ENCODE results near the gene RUFY4. TPM values are rescaled to one million over a fixed set of nuclear protein-coding genes. Genes with fewer than 3 reads are reported as not detected.

Gene RUFY4
- total and polyA plus RNA-seq, 3 donors from 2014 or later = 0.17 to 0.39 (median 0.37) TPM

- WGBS, 2 donors = 55 to 73% methylated on average over 4 of the region's 4 CpGs
- no peak for TF ChIP-seq POLR2A (IDR thresholded peaks at IDR 0.05)
- no peak for TF ChIP-seq CTCF (IDR thresholded peaks at IDR 0.05)
- H3K4me3 ChIP-seq = no peak overlapping the region
- no peaks in the 10 kb centered on the region for H3K4me1 ChIP-seq
- intact Hi-C loops (cut with DNase I; ENCODE audit: low total_unique reads) = no loop called here
- no peaks in the 10 kb centered on the region for H3K9me3 ChIP-seq
- DNase-seq = no peak
- H3K27me3 ChIP-seq = no peaks in the 10 kb centered on the region
- no peak overlapping the region for H3K27ac ChIP-seq
- no peaks in the 10 kb centered on the region for H3K36me3 ChIP-seq (ENCODE audit: low read depth, missing control alignments)
Measured at GRCh38 chr2:218046238-218046637, 22.8 kb upstream of the RUFY4 start.

DNA sequence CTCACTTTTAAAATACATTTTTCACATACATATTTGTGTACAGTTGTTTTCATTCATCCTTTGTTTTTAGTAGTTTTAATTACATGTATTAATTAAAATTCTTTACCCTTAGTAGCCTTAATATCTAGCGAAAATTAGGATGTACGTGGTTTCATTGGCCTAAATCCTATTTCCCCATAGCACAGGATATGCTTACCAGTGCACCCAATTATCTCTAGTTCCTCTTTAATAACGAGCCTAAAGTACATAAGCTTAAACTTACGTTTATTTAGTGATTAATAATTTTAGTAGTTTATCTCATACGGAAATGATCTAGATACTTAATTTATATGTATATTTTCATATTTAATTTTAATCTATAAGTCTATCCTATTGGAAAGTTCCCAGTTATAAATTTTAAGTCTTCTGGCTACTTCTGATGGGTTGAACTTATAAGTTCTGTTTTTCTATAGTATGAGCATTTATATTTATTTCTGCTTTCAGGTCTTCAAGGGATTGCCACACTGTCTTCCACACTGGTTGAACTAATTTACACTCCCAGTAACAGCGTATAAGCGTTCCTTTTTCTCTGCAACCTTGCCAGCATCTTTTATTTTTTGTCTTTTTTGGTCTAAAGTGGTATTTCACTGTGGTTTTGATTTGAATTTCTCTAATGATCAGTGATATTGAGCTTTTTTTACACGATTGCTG, 21.4 kb upstream of the RUFY4 start:
- H3K27me3 ChIP-seq = no peaks in the 10 kb centered on the region
- H3K27ac ChIP-seq = no peak overlapping the region
- H3K9me3 ChIP-seq = no peaks in the 10 kb centered on the region
- 83% methylated on average over 8 of the region's 8 CpGs for WGBS, 2 donors
- no peak for TF ChIP-seq CTCF (IDR thresholded peaks at IDR 0.05)
- DNase-seq = no peak
- no peak overlapping the region for H3K4me3 ChIP-seq
- intact Hi-C loops (cut with DNase I; ENCODE audit: low total_unique reads) = no loop called here
- H3K4me1 ChIP-seq = no peaks in the 10 kb centered on the region
- no peaks in the 10 kb centered on the region for H3K36me3 ChIP-seq (ENCODE audit: low read depth, missing control alignments)

GRCh38 chr2:218051903-218052302, 17.1 kb upstream of the RUFY4 start:
- H3K4me3 ChIP-seq = no peak overlapping the region
- no peak for TF ChIP-seq POLR2A (IDR thresholded peaks at IDR 0.05)
- no peak for TF ChIP-seq CTCF (IDR thresholded peaks at IDR 0.05)
- H3K9me3 ChIP-seq = no peaks in the 10 kb centered on the region
- H3K4me1 ChIP-seq = no peaks in the 10 kb centered on the region
- no peak for DNase-seq
- no peak overlapping the region for H3K27ac ChIP-seq
- H3K36me3 ChIP-seq (ENCODE audit: low read depth, missing control alignments) = no peaks in the 10 kb centered on the region
- intact Hi-C loops (cut with DNase I; ENCODE audit: low total_unique reads) = no loop called here
- 54 to 61% methylated on average over 3 of the region's 3 CpGs for WGBS, 2 donors
- no peaks in the 10 kb centered on the region for H3K27me3 ChIP-seq

GRCh38 chr2:218059289-218059688, 9.8 kb upstream of the RUFY4 start:
- Histone ChIP-seq H3K4me3 (no peak overlapping the region), H3K4me1 (no peaks in the 10 kb centered on the region), H3K27ac (no peak overlapping the region), H3K9me3 (no peaks in the 10 kb centered on the region), H3K27me3 (no peaks in the 10 kb centered on the region), H3K36me3 (ENCODE audit: low read depth, missing control alignments) (no peaks in the 10 kb centered on the region)
- intact Hi-C loops (cut with DNase I; ENCODE audit: low total_unique reads) = no loop called here
- TF ChIP-seq POLR2A (IDR thresholded peaks at IDR 0.05) = no peak
- no peak for TF ChIP-seq CTCF (IDR thresholded peaks at IDR 0.05)
- no peak for DNase-seq
- WGBS, 2 donors = 86 to 88% methylated on average over 3 of the region's 3 CpGs

DNA sequence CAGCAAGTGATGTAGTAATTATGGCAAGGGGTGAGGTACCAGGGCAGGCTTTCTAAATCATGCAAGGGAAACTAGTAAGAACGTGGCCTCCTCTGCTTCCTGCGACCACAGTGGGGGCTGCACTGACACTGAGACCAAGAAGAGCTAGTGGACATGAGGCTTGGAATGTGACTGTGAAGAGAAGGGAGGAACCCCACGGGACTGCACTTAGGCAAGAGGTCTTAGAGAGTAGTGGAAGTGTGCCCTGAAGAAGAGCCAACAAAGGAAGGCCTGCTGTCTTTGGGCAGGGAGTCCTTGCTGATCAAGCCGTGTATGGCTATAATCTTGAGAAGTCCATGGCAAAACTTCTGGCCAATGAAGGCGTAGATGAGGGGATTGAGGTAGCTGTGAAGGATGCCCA, 8.9 kb upstream of the RUFY4 start:
- no peaks in the 10 kb centered on the region for H3K27me3 ChIP-seq
- intact Hi-C loops (cut with DNase I; ENCODE audit: low total_unique reads) = no loop called here
- H3K9me3 ChIP-seq = no peaks in the 10 kb centered on the region
- H3K27ac ChIP-seq = no peak overlapping the region
- no peak for TF ChIP-seq POLR2A (IDR thresholded peaks at IDR 0.05)
- no peak for TF ChIP-seq CTCF (IDR thresholded peaks at IDR 0.05)
- no peaks in the 10 kb centered on the region for H3K36me3 ChIP-seq (ENCODE audit: low read depth, missing control alignments)
- H3K4me1 ChIP-seq = no peaks in the 10 kb centered on the region
- 71 to 72% methylated on average over 5 of the region's 5 CpGs for WGBS, 2 donors
- DNase-seq = no peak
- no peak overlapping the region for H3K4me3 ChIP-seq

Data from testis (tissue), 3 donors.